Endothelial cell of umbilical vein (primary cell): ENCODE data around the gene SAE1.

Source experiments
- EZH2 ChIP-seq: IDR thresholded peaks from 2 replicates; pipeline ENCODE4 v1.6.1; 2012; ENCODE audit warnings: borderline replicate concordance, low read depth, mild to moderate bottlenecking, moderate library complexity, low read length, inconsistent platforms; ENCODE audit not compliant: severe bottlenecking
- GATA2 ChIP-seq: IDR thresholded peaks from 2 replicates; pipeline ENCODE4 v1.7.0; 2011; ENCODE audit warnings: low read depth, mild to moderate bottlenecking, moderate library complexity, mixed read lengths, low read length; ENCODE audit not compliant: insufficient read length, insufficient read depth
- POLR2A ChIP-seq: IDR thresholded peaks from 2 replicates; pipeline ENCODE4 v1.6.1; 2012; ENCODE audit warnings: low read depth, mild to moderate bottlenecking, control low read depth, low read length
- TF ChIP-seq, protein P1 (sequence below), 2 donors: IDR thresholded peaks; 1 replicate in 1 of 2; 2 replicates in 1 of 2; pipeline ENCODE4 v1.5.1; 2011; ENCODE audit warnings: low read length in 2 of 2, mild to moderate bottlenecking in 2 of 2, moderate library complexity in 2 of 2, control low read depth in 1 of 2, inconsistent platforms in 1 of 2, low read depth in 1 of 2; ENCODE audit not compliant: insufficient read depth in 1 of 2; ENCODE audit errors: extremely low read depth in 1 of 2

DNA sequence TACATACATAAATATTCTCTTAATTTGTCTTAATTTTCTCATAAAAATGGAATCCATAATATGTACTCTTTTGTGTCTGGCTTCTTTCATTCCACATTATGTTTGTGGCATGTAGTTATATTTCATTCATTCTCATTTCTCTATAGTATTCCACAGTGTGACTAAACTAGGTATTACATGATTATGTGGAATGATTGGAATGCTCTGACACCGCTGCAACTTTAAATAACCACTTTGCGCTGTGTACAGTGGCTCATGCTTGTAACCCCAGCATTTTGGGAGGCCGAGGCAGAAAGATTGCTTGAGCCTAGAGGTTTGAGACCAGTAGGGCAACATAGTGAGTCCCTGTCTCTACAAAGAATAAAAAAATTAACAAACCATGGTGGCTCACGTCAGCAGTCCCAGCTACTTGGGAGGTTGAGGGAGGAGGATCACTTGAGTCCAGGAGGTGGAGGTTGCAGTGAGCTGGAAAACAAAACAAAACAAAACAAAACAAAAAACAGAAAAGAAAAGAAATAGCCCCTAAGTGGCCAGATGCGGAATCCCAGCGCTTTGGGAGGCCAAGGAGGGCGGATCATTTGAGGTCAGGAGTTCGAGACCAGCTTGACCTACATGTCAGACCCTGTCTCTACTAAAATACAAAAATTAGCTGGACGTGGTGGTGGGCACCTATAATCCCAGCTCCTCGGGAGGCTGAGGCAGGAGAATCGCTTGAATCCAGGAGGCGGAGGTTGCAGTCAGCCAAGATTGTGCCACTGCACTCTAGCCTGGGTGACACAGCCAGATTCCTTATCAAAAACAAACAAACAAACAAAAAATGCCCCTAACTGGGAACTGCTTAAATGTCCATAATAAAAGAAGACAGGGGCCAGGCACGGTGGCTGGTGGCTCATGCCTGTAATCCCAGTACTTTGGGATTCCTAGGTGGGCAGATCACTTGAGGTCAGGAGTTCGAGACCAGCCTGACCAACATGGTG lies 8.0 kb upstream of the SAE1 start:
- TF ChIP-seq, protein P1, sequence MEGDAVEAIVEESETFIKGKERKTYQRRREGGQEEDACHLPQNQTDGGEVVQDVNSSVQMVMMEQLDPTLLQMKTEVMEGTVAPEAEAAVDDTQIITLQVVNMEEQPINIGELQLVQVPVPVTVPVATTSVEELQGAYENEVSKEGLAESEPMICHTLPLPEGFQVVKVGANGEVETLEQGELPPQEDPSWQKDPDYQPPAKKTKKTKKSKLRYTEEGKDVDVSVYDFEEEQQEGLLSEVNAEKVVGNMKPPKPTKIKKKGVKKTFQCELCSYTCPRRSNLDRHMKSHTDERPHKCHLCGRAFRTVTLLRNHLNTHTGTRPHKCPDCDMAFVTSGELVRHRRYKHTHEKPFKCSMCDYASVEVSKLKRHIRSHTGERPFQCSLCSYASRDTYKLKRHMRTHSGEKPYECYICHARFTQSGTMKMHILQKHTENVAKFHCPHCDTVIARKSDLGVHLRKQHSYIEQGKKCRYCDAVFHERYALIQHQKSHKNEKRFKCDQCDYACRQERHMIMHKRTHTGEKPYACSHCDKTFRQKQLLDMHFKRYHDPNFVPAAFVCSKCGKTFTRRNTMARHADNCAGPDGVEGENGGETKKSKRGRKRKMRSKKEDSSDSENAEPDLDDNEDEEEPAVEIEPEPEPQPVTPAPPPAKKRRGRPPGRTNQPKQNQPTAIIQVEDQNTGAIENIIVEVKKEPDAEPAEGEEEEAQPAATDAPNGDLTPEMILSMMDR (IDR thresholded peaks at IDR 0.05; ENCODE audit: extremely low read depth in 1 of 2, insufficient read depth in 1 of 2, low read depth in 1 of 2, low read length in 2 of 2): no peak
- no peak for TF ChIP-seq POLR2A
- TF ChIP-seq EZH2: no peak
- no peak for TF ChIP-seq GATA2
